ENCODE results near the gene GRIK2. TPM values are rescaled to one million over a fixed set of nuclear protein-coding genes. Genes with fewer than 3 reads are reported as not detected.

Gene GRIK2
- total and polyA plus RNA-seq, 5 donors from 2014 or later: not detected

GRCh38 chr6:101853231-101854085 lies 459.9 kb downstream of the GRIK2 start:
- H3K9me3 ChIP-seq (ENCODE audit: control insufficient read depth in 2 of 2, low read length in 2 of 2): no peaks in the 10 kb centered on the region
- ATAC-seq (ENCODE audit: low read depth in 2 of 2): no peak
- H3K4me1 ChIP-seq (ENCODE audit: control insufficient read depth, insufficient read depth, low read length, poor library complexity, severe bottlenecking): no peaks in the 10 kb centered on the region
- no peak overlapping the region for H3K4me3 Mint-ChIP-seq
- peaks cover 0 to 8% (median 5%) of the 10 kb centered on the region in 7 donors for H3K9me3 Mint-ChIP-seq
- no peaks in the 10 kb centered on the region for H3K36me3 Mint-ChIP-seq
- H3K27ac Mint-ChIP-seq: no peak overlapping the region
- DNase-seq: no peak
- H3K27me3 Mint-ChIP-seq: no peaks in the 10 kb centered on the region
- no peak overlapping the region for H3K27ac ChIP-seq (ENCODE audit: insufficient read depth, low read length, poor library complexity, severe bottlenecking)
- H3K4me3 ChIP-seq (ENCODE audit: low read depth, low read length): no peak overlapping the region
- no peaks in the 10 kb centered on the region for H3K36me3 ChIP-seq (ENCODE audit: control insufficient read depth, insufficient read depth, low read length)
- no peaks in the 10 kb centered on the region for H3K27me3 ChIP-seq (ENCODE audit: control insufficient read depth, insufficient read depth, low read length)
- no peaks in the 10 kb centered on the region for H3K4me1 Mint-ChIP-seq

- Histone ChIP-seq H3K36me3 (ENCODE audit: control insufficient read depth, insufficient read depth, low read length) (no peaks in the 10 kb centered on the region), H3K4me1 (ENCODE audit: control insufficient read depth, insufficient read depth, low read length, poor library complexity, severe bottlenecking) (no peaks in the 10 kb centered on the region), H3K27me3 (ENCODE audit: control insufficient read depth, insufficient read depth, low read length) (no peaks in the 10 kb centered on the region), H3K4me3 (ENCODE audit: low read depth, low read length) (no peak overlapping the region), H3K27ac (ENCODE audit: insufficient read depth, low read length, poor library complexity, severe bottlenecking) (no peak overlapping the region), H3K9me3 (ENCODE audit: control insufficient read depth in 2 of 2, low read length in 2 of 2) (peaks cover 0 to 9% of the 10 kb centered on the region in 2 experiments)
- no peaks in the 10 kb centered on the region for H3K27me3 Mint-ChIP-seq
- H3K27ac Mint-ChIP-seq: no peak overlapping the region
- H3K9me3 Mint-ChIP-seq: peaks cover 0 to 14% (median 4%) of the 10 kb centered on the region in 7 donors
- DNase-seq (no peak), ATAC-seq (ENCODE audit: low read depth in 2 of 2) (no peak)
- H3K4me1 Mint-ChIP-seq: no peaks in the 10 kb centered on the region
- H3K4me3 Mint-ChIP-seq: no peak overlapping the region
- H3K36me3 Mint-ChIP-seq: no peaks in the 10 kb centered on the region
Measured at GRCh38 chr6:101876431-101876830, 482.9 kb downstream of the GRIK2 start.

DNA sequence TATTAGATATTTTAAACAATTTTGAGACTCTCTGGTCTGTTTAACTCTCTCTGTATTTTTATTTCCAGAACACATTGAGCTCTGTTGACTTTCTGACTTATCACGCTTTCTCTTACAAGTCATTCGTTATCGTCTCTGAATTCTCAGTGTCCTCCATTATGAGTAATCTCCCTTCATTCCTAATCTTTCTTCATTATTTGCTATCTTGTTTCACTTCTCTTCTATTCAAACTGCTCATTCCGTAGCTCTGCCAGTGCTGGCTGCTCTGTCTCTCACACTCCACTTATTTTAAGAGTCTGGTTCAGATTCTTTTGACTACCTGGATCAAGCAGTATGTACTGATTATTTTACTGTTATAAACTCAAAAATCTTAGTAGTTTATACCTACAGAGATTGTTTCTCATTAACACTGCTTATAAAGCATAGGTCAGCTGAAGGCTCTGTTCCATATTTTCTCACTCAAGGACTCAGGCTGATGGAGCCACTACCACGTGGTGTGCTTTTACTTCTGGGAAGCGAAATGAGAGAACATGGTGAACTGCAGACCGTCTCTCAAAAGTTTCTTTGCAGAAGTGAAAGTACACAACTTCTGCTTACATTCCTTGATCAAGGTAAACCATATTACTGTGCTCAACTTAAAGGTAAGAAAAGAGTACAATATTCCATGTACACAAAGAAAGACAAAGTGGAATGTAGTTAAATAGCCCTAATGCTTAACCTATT lies 485.2 kb downstream of the GRIK2 start:
- DNase-seq (no peak), ATAC-seq (ENCODE audit: low read depth in 2 of 2) (no peak)
- Histone ChIP-seq H3K4me1 (ENCODE audit: control insufficient read depth, insufficient read depth, low read length, poor library complexity, severe bottlenecking) (no peaks in the 10 kb centered on the region), H3K4me3 (ENCODE audit: low read depth, low read length) (no peak overlapping the region), H3K27me3 (ENCODE audit: control insufficient read depth, insufficient read depth, low read length) (no peaks in the 10 kb centered on the region), H3K27ac (ENCODE audit: insufficient read depth, low read length, poor library complexity, severe bottlenecking) (no peak overlapping the region), H3K9me3 (ENCODE audit: control insufficient read depth in 2 of 2, low read length in 2 of 2) (peaks cover 0 to 9% of the 10 kb centered on the region in 2 experiments), H3K36me3 (ENCODE audit: control insufficient read depth, insufficient read depth, low read length) (no peaks in the 10 kb centered on the region)
- Mint-ChIP-seq H3K27me3 (no peaks in the 10 kb centered on the region), H3K9me3 (peaks cover 0 to 18% (median 4%) of the 10 kb centered on the region in 7 donors), H3K4me3 (no peak overlapping the region), H3K4me1 (no peaks in the 10 kb centered on the region), H3K27ac (no peak overlapping the region), H3K36me3 (no peaks in the 10 kb centered on the region)

DNA sequence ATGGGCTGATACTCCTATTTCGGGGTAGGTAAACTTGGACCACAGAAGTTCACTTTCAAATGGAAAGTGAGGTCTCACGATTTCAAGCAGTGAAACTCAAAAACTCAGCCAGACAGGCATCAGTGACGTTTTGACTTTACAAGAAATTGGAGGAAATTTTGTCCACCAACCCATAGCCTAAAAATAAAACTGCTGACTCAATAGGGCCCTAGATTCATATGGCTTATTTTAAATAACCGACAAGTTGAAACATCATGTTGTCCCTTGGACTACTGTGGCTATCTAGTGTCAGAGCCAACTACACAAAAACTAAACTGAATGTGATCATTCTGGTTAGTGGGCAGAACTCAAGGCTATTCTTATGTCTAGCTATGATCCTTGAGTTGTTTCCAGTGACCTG lies 486.3 kb downstream of the GRIK2 start:
- Mint-ChIP-seq H3K4me3 (no peak overlapping the region), H3K27ac (no peak overlapping the region), H3K9me3 (peaks cover 0 to 21% (median 4%) of the 10 kb centered on the region in 7 donors), H3K27me3 (no peaks in the 10 kb centered on the region), H3K4me1 (no peaks in the 10 kb centered on the region), H3K36me3 (no peaks in the 10 kb centered on the region)
- Histone ChIP-seq H3K36me3 (ENCODE audit: control insufficient read depth, insufficient read depth, low read length) (no peaks in the 10 kb centered on the region), H3K27me3 (ENCODE audit: control insufficient read depth, insufficient read depth, low read length) (no peaks in the 10 kb centered on the region), H3K4me3 (ENCODE audit: low read depth, low read length) (no peak overlapping the region), H3K4me1 (ENCODE audit: control insufficient read depth, insufficient read depth, low read length, poor library complexity, severe bottlenecking) (no peaks in the 10 kb centered on the region), H3K27ac (ENCODE audit: insufficient read depth, low read length, poor library complexity, severe bottlenecking) (no peak overlapping the region), H3K9me3 (ENCODE audit: control insufficient read depth in 2 of 2, low read length in 2 of 2) (peaks cover 0 to 9% of the 10 kb centered on the region in 2 experiments)
- no peak for ATAC-seq (ENCODE audit: low read depth in 2 of 2)
- no peak for DNase-seq

DNA sequence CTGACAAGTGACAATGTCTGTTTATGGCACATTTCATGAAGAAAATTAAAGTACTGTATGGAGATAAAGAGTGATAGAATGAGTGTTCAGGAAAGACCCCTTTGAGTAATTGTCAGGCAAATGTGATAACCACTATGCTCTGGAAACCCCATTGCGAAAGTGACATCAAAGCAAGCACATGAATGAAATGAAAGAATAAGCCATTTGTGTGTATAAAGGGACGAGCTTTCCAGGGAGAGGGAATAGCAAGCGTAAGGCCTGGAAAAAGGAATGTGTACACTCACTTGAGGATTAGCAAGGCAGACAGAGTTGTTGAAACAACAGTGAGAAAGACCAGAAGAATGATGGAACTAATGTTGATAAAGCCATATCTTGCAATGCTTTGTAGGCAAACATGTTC lies 490.0 kb downstream of the GRIK2 start:
- no peak overlapping the region for H3K27ac ChIP-seq (ENCODE audit: insufficient read depth, low read length, poor library complexity, severe bottlenecking)
- Mint-ChIP-seq H3K36me3 (no peaks in the 10 kb centered on the region), H3K27me3 (no peaks in the 10 kb centered on the region), H3K4me3 (no peak overlapping the region), H3K4me1 (no peaks in the 10 kb centered on the region), H3K9me3 (peaks cover 0 to 22% (median 4%) of the 10 kb centered on the region in 7 donors), H3K27ac (no peak overlapping the region)
- DNase-seq: no peak
- peaks cover 0 to 9% of the 10 kb centered on the region in 2 experiments for H3K9me3 ChIP-seq (ENCODE audit: control insufficient read depth in 2 of 2, low read length in 2 of 2)
- no peaks in the 10 kb centered on the region for H3K36me3 ChIP-seq (ENCODE audit: control insufficient read depth, insufficient read depth, low read length)
- H3K4me3 ChIP-seq (ENCODE audit: low read depth, low read length): no peak overlapping the region
- H3K27me3 ChIP-seq (ENCODE audit: control insufficient read depth, insufficient read depth, low read length): no peaks in the 10 kb centered on the region
- no peaks in the 10 kb centered on the region for H3K4me1 ChIP-seq (ENCODE audit: control insufficient read depth, insufficient read depth, low read length, poor library complexity, severe bottlenecking)
- no peak for ATAC-seq (ENCODE audit: low read depth in 2 of 2)

DNA sequence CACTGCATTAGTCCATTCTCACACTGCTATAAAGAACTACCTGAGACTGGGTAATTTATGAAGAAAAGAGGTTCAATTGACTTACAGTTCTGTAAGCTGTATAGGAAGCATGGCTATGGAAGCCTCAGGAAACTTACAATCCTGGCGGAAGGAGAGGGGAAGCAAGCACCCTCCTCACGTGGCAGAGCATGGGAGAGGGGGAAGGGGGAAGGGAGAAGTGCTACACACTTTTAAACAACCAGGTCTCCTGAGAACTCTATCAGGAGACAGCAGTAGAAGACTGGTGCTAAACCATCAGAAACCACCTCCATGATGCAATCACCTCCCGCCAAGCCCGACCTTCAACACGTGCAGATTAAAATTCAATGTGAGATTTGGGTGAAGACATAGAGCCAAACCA lies 494.0 kb downstream of the GRIK2 start:
- Histone ChIP-seq H3K27ac (ENCODE audit: insufficient read depth, low read length, poor library complexity, severe bottlenecking) (no peak overlapping the region), H3K4me3 (ENCODE audit: low read depth, low read length) (no peak overlapping the region), H3K36me3 (ENCODE audit: control insufficient read depth, insufficient read depth, low read length) (no peaks in the 10 kb centered on the region), H3K9me3 (ENCODE audit: control insufficient read depth in 2 of 2, low read length in 2 of 2) (no peaks in the 10 kb centered on the region), H3K27me3 (ENCODE audit: control insufficient read depth, insufficient read depth, low read length) (no peaks in the 10 kb centered on the region), H3K4me1 (ENCODE audit: control insufficient read depth, insufficient read depth, low read length, poor library complexity, severe bottlenecking) (no peaks in the 10 kb centered on the region)
- ATAC-seq (ENCODE audit: low read depth in 2 of 2) (no peak), DNase-seq (no peak)
- Mint-ChIP-seq H3K27me3 (no peaks in the 10 kb centered on the region), H3K36me3 (no peaks in the 10 kb centered on the region), H3K4me1 (no peaks in the 10 kb centered on the region), H3K9me3 (peaks cover 0 to 15% (median 1%) of the 10 kb centered on the region in 7 donors), H3K4me3 (no peak overlapping the region), H3K27ac (no peak overlapping the region)

- no peaks in the 10 kb centered on the region for H3K4me1 Mint-ChIP-seq
- ATAC-seq (ENCODE audit: low read depth in 2 of 2): no peak
- no peaks in the 10 kb centered on the region for H3K4me1 ChIP-seq (ENCODE audit: control insufficient read depth, insufficient read depth, low read length, poor library complexity, severe bottlenecking)
Measured at GRCh38 chr6:101907356-101908217, 514.1 kb downstream of the GRIK2 start.

More at GRCh38 chr6:101907356-101908217, 514.1 kb downstream of the GRIK2 start:
- H3K4me3 ChIP-seq (ENCODE audit: low read depth, low read length): no peak overlapping the region
- no peak overlapping the region for H3K4me3 Mint-ChIP-seq
- no peak overlapping the region for H3K27ac Mint-ChIP-seq
- no peak overlapping the region for H3K27ac ChIP-seq (ENCODE audit: insufficient read depth, low read length, poor library complexity, severe bottlenecking)
- no peak for DNase-seq
- H3K27me3 Mint-ChIP-seq: no peaks in the 10 kb centered on the region
- H3K27me3 ChIP-seq (ENCODE audit: control insufficient read depth, insufficient read depth, low read length): no peaks in the 10 kb centered on the region
- H3K9me3 Mint-ChIP-seq: peaks cover 0 to 4% (median 0%) of the 10 kb centered on the region in 7 donors
- no peaks in the 10 kb centered on the region for H3K36me3 Mint-ChIP-seq
- no peaks in the 10 kb centered on the region for H3K9me3 ChIP-seq (ENCODE audit: control insufficient read depth in 2 of 2, low read length in 2 of 2)
- H3K36me3 ChIP-seq (ENCODE audit: control insufficient read depth, insufficient read depth, low read length): no peaks in the 10 kb centered on the region

Measured in CD4-positive, CD25-positive, alpha-beta regulatory T cell (primary cell).